Type B pancreatic cell (in vitro differentiated cells): ENCODE data around the gene GRID2. TPM values are rescaled to one million over a fixed set of nuclear protein-coding genes. Genes with fewer than 3 reads are reported as not detected.

Source experiments
- DNase-seq: peaks from one replicate; pipeline ENCODE4 v3.0.0; 2021; ENCODE audit warnings: mixed read lengths; ENCODE audit not compliant: unreplicated experiment; ENCODE audit errors: extremely low spot score
- H3K27ac Mint-ChIP-seq: 2 replicates; pipeline ENCODE4 v1.8.0; 2021; ENCODE audit warnings: mild to moderate bottlenecking, mixed read lengths
- H3K27me3 Mint-ChIP-seq: 2 replicates; pipeline ENCODE4 v1.8.0; 2021; ENCODE audit warnings: mixed read lengths
- H3K36me3 Mint-ChIP-seq: 2 replicates; pipeline ENCODE4 v1.8.0; 2021; ENCODE audit warnings: mixed read lengths
- H3K4me1 Mint-ChIP-seq: one replicate; pipeline ENCODE4 v1.8.0; 2021; ENCODE audit warnings: mixed read lengths; ENCODE audit not compliant: unreplicated experiment
- H3K4me3 Mint-ChIP-seq: 2 replicates; pipeline ENCODE4 v1.8.0; 2021; ENCODE audit warnings: mild to moderate bottlenecking, mixed read lengths
- H3K9me3 Mint-ChIP-seq: 2 replicates; pipeline ENCODE4 v1.8.0; 2021; ENCODE audit warnings: mixed read lengths
- CTCF ChIP-seq: fragments of 200-600 bp; sonication (generic); conservative IDR thresholded peaks from 2 replicates; pipeline ENCODE4 v1.5.0; 2021; ENCODE audit warnings: antibody characterized with exemption, mild to moderate bottlenecking
- total RNA-seq: library from RNA; stranded (reverse); gene quantifications from 2 replicates; pipeline ENCODE4 v1.2.1, GENCODE V29; 2021; ENCODE audit warnings: low replicate concordance

Gene GRID2
- total RNA-seq, 1 donor from 2014 or later, result 1.7 TPM

- Mint-ChIP-seq H3K27me3 (no peaks in the 10 kb centered on the region), H3K4me1 (no peaks in the 10 kb centered on the region), H3K27ac (no peak overlapping the region), H3K9me3 (no peaks in the 10 kb centered on the region), H3K4me3 (no peak overlapping the region), H3K36me3 (no peaks in the 10 kb centered on the region)
- no peak for DNase-seq
- no peak for TF ChIP-seq CTCF
Measured at GRCh38 chr4:92333016-92333415, 29.2 kb downstream of the GRID2 start.

GRCh38 chr4:92334716-92335350, 31.1 kb downstream of the GRID2 start:
- DNase-seq, result no peak
- TF ChIP-seq CTCF, result no peak
- Mint-ChIP-seq H3K36me3 (no peaks in the 10 kb centered on the region), H3K4me1 (no peaks in the 10 kb centered on the region), H3K27ac (no peak overlapping the region), H3K9me3 (no peaks in the 10 kb centered on the region), H3K27me3 (no peaks in the 10 kb centered on the region), H3K4me3 (no peak overlapping the region)

GRCh38 chr4:92339676-92340075, 35.9 kb downstream of the GRID2 start:
- H3K36me3 Mint-ChIP-seq, result no peaks in the 10 kb centered on the region
- no peak overlapping the region for H3K4me3 Mint-ChIP-seq

GRCh38 chr4:92344216-92344615, 40.5 kb downstream of the GRID2 start:
- Mint-ChIP-seq H3K4me3 (no peak overlapping the region), H3K27me3 (no peaks in the 10 kb centered on the region), H3K27ac (no peak overlapping the region), H3K9me3 (no peaks in the 10 kb centered on the region), H3K4me1 (no peaks in the 10 kb centered on the region), H3K36me3 (no peaks in the 10 kb centered on the region)
- TF ChIP-seq CTCF, result no peak
- no peak for DNase-seq

More at GRCh38 chr4:92339676-92340075, 35.9 kb downstream of the GRID2 start:
- H3K9me3 Mint-ChIP-seq, result no peaks in the 10 kb centered on the region
- H3K27me3 Mint-ChIP-seq, result no peaks in the 10 kb centered on the region
- DNase-seq, result no peak
- no peak overlapping the region for H3K27ac Mint-ChIP-seq
- no peak for TF ChIP-seq CTCF
- H3K4me1 Mint-ChIP-seq, result no peaks in the 10 kb centered on the region

- H3K9me3 Mint-ChIP-seq, result no peaks in the 10 kb centered on the region
- no peak for TF ChIP-seq CTCF
- no peak overlapping the region for H3K4me3 Mint-ChIP-seq
- H3K4me1 Mint-ChIP-seq, result no peaks in the 10 kb centered on the region
- no peaks in the 10 kb centered on the region for H3K27me3 Mint-ChIP-seq
- H3K27ac Mint-ChIP-seq, result no peak overlapping the region
- no peaks in the 10 kb centered on the region for H3K36me3 Mint-ChIP-seq
- DNase-seq, result no peak
Measured at GRCh38 chr4:92346289-92346688, 42.5 kb downstream of the GRID2 start.

- Mint-ChIP-seq H3K4me1 (peaks cover 6% of the 10 kb centered on the region), H3K36me3 (no peaks in the 10 kb centered on the region), H3K4me3 (no peak overlapping the region), H3K27ac (no peak overlapping the region), H3K9me3 (no peaks in the 10 kb centered on the region), H3K27me3 (no peaks in the 10 kb centered on the region)
- DNase-seq, result no peak
- TF ChIP-seq CTCF, result no peak
Measured at GRCh38 chr4:92357966-92358365, 54.2 kb downstream of the GRID2 start.
